Suprapubic skin (tissue), 4 donors: Measurements from ENCODE around the gene TMEM100.

Source experiments
- CTCF ChIP-seq, 2 donors: fragments of 200-600 bp in 1 of 2; fragments of 450-650 bp in 1 of 2; sonication (generic) in 1 of 2; IDR thresholded peaks; one replicate each; pipeline ENCODE4 v1.5.1; 2016 to 2019; ENCODE audit warnings: antibody characterized with exemption in 2 of 2, mild to moderate bottlenecking in 1 of 2, moderate library complexity in 1 of 2
- EP300 ChIP-seq: sonication (generic); formaldehyde crosslinking; IDR thresholded peaks from one replicate; pipeline ENCODE4 v1.6.1; 2017; ENCODE audit warnings: antibody characterized with exemption
- POLR2A ChIP-seq, 2 donors: fragments of 450-650 bp; IDR thresholded peaks; one replicate each; pipeline ENCODE4 v1.6.1; 2017; ENCODE audit warnings: antibody characterized with exemption in 2 of 2, mild to moderate bottlenecking in 2 of 2, moderate library complexity in 2 of 2
- POLR2AphosphoS5 ChIP-seq, 3 donors: sonication (generic); formaldehyde crosslinking; IDR thresholded peaks; one replicate each; pipeline ENCODE4 v1.6.1; 2017; ENCODE audit warnings: antibody characterized with exemption in 3 of 3

- peak; percentile 38 to 68 for TF ChIP-seq CTCF (IDR thresholded peaks at IDR 0.05)
- TF ChIP-seq POLR2A (IDR thresholded peaks at IDR 0.05) = no peak
- TF ChIP-seq EP300 = no peak
- no peak for TF ChIP-seq POLR2AphosphoS5 (IDR thresholded peaks at IDR 0.05)
Measured at GRCh38 chr17:55735731-55736405, 13.2 kb upstream of the TMEM100 start.
